Measurements from ENCODE around the gene KIFC3.

KIFC3 gene

DNA sequence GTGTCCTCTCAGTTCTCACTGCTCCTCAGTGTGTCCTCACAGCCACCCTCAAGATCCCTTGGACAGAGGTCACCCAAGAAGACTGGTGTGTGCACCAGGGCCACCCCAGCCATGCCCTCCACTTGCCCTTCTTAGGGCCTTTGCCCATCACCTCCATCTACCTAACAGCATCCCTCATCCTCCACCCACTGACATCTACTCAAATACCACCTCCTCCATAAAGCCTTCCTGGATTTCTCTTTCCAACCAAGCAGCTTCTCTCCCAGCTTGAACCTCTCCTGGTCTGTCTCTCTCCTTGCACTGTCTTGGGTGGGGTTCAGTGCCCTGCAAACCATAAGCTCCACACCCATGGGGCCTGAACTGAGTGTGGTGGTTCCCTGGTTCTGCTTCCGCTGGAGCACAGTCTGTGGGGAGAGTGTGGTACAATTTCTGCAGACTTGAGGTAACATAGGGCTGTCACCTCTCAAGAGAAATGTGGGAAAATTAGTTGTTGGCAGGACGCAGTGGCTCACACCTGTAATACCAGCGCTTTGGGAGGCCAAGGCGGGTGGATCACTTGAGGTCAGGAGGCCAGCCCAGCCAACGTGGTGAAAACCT lies 52.3 kb downstream of the KIFC3 start:
- no peaks in the 10 kb centered on the region for H3K27me3 ChIP-seq (replicated peaks; ENCODE audit: insufficient read depth, low read length)
- no peak for DNase-seq
- H4K20me1 ChIP-seq (ENCODE audit: insufficient read depth, low read length) = no peaks in the 10 kb centered on the region
- no peaks in the 10 kb centered on the region for H3K79me2 ChIP-seq (ENCODE audit: low read length)
- no peak overlapping the region for H3K4me2 ChIP-seq (ENCODE audit: low read depth, low read length)
- H3K27ac ChIP-seq (ENCODE audit: low read length) = no peak overlapping the region
- H3K4me3 ChIP-seq (ENCODE audit: low read length) = no peak overlapping the region
- H3K9me2 ChIP-seq (replicated peaks; ENCODE audit: insufficient read depth, low read length) = no peaks in the 10 kb centered on the region
- H3K9ac ChIP-seq (ENCODE audit: low read length) = no peak overlapping the region
- H3K9me3 ChIP-seq (replicated peaks; ENCODE audit: insufficient read depth, low read length) = no peaks in the 10 kb centered on the region
- TF ChIP-seq, protein P1, sequence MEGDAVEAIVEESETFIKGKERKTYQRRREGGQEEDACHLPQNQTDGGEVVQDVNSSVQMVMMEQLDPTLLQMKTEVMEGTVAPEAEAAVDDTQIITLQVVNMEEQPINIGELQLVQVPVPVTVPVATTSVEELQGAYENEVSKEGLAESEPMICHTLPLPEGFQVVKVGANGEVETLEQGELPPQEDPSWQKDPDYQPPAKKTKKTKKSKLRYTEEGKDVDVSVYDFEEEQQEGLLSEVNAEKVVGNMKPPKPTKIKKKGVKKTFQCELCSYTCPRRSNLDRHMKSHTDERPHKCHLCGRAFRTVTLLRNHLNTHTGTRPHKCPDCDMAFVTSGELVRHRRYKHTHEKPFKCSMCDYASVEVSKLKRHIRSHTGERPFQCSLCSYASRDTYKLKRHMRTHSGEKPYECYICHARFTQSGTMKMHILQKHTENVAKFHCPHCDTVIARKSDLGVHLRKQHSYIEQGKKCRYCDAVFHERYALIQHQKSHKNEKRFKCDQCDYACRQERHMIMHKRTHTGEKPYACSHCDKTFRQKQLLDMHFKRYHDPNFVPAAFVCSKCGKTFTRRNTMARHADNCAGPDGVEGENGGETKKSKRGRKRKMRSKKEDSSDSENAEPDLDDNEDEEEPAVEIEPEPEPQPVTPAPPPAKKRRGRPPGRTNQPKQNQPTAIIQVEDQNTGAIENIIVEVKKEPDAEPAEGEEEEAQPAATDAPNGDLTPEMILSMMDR (IDR thresholded peaks at IDR 0.05; ENCODE audit: low read length) = no peak
- no peak for TF ChIP-seq EZH2 (optimal IDR thresholded peaks at IDR 0.05; ENCODE audit: low read depth, low read length)
- TF ChIP-seq EZH2phosphoT487 (IDR thresholded peaks at IDR 0.05; ENCODE audit: low read length) = no peak
- no peak overlapping the region for H2AFZ ChIP-seq (ENCODE audit: low read length)
- no peaks in the 10 kb centered on the region for H3F3A ChIP-seq (ENCODE audit: insufficient read depth, low read length)
- H3K36me3 ChIP-seq (replicated peaks; ENCODE audit: insufficient read depth, low read length) = no peaks in the 10 kb centered on the region
- no peaks in the 10 kb centered on the region for H3K4me1 ChIP-seq (ENCODE audit: low read length)

DNA sequence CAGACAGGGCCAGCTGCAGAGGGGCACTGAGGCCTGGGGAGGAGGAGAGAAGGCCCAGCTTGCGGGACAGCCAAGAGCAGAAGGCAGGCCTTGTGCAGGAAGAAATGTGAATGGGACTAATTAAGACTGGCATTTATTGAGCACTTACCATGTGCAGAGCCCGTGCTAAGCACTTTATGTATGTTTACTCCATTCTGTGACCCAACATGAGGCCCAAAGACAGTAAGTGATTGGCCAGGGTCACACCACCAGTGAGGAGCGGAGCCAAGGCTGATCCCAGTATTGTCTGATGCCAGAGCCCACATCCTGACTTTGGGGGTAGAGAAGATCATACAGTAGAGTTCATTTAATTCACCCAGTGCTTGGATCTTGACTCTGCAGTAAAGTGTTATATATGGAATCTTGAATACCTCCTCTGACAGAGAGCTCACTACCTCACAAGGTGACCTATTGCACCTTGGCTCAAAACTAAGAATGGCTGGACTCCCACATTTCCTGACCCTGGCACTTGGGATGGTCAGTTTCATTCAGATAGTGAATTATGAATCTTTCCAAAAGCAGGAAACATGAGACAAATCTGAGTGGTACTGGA lies 53.1 kb downstream of the KIFC3 start:
- Histone ChIP-seq H3K27me3 (replicated peaks; ENCODE audit: insufficient read depth, low read length) (no peaks in the 10 kb centered on the region), H3K79me2 (ENCODE audit: low read length) (no peaks in the 10 kb centered on the region), H3K9me2 (replicated peaks; ENCODE audit: insufficient read depth, low read length) (no peaks in the 10 kb centered on the region), H3K4me3 (ENCODE audit: low read length) (no peak overlapping the region), H3K4me1 (ENCODE audit: low read length) (no peaks in the 10 kb centered on the region), H4K20me1 (ENCODE audit: insufficient read depth, low read length) (no peaks in the 10 kb centered on the region), H3K4me2 (ENCODE audit: low read depth, low read length) (no peak overlapping the region), H3K27ac (ENCODE audit: low read length) (no peak overlapping the region), H3K36me3 (replicated peaks; ENCODE audit: insufficient read depth, low read length) (no peaks in the 10 kb centered on the region), H2AFZ (ENCODE audit: low read length) (no peak overlapping the region), H3K9me3 (replicated peaks; ENCODE audit: insufficient read depth, low read length) (no peaks in the 10 kb centered on the region), H3K9ac (ENCODE audit: low read length) (no peak overlapping the region), H3F3A (ENCODE audit: insufficient read depth, low read length) (no peaks in the 10 kb centered on the region)
- DNase-seq = no peak
- TF ChIP-seq EZH2 (optimal IDR thresholded peaks at IDR 0.05; ENCODE audit: low read depth, low read length) (no peak), EZH2phosphoT487 (IDR thresholded peaks at IDR 0.05; ENCODE audit: low read length) (no peak)
- TF ChIP-seq, protein P1 (IDR thresholded peaks at IDR 0.05; ENCODE audit: low read length) = no peak

DNA sequence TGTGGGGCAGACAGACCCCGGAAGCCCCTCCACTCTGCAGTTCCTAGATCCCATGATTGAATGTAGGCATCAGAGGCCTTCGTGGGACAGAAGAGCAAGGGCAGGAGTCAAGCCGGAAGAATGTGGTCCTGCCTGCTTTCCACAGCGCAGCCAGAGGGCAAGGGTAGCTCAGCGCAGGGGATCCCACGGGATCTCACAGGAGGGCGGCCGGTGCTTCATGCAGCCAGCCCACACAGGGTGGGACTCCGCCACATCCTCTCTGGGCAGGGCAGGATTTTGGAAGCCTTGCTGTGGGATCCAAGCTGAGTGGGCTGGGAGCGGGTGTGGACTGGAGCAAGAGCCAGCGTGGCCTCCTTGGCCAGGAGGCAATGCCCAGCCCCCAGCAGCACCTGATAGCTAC lies 53.7 kb downstream of the KIFC3 start:
- no peaks in the 10 kb centered on the region for H3K27me3 ChIP-seq (replicated peaks; ENCODE audit: insufficient read depth, low read length)
- H2AFZ ChIP-seq (ENCODE audit: low read length) = no peak overlapping the region
- no peak overlapping the region for H3K4me3 ChIP-seq (ENCODE audit: low read length)
- no peaks in the 10 kb centered on the region for H3K4me1 ChIP-seq (ENCODE audit: low read length)
- H3F3A ChIP-seq (ENCODE audit: insufficient read depth, low read length) = no peaks in the 10 kb centered on the region
- H3K27ac ChIP-seq (ENCODE audit: low read length) = no peak overlapping the region
- no peaks in the 10 kb centered on the region for H3K36me3 ChIP-seq (replicated peaks; ENCODE audit: insufficient read depth, low read length)
- no peaks in the 10 kb centered on the region for H4K20me1 ChIP-seq (ENCODE audit: insufficient read depth, low read length)
- no peak for DNase-seq
- no peaks in the 10 kb centered on the region for H3K9me3 ChIP-seq (replicated peaks; ENCODE audit: insufficient read depth, low read length)
- no peak overlapping the region for H3K9ac ChIP-seq (ENCODE audit: low read length)
- no peaks in the 10 kb centered on the region for H3K9me2 ChIP-seq (replicated peaks; ENCODE audit: insufficient read depth, low read length)
- H3K79me2 ChIP-seq (ENCODE audit: low read length) = no peaks in the 10 kb centered on the region
- H3K4me2 ChIP-seq (ENCODE audit: low read depth, low read length) = no peak overlapping the region
- TF ChIP-seq EZH2phosphoT487 (IDR thresholded peaks at IDR 0.05; ENCODE audit: low read length) = no peak
- TF ChIP-seq, protein P1 (IDR thresholded peaks at IDR 0.05; ENCODE audit: low read length) = no peak
